Right kidney (tissue), 9 donors: ENCODE measurements around the gene ING2.
"Not testable (repeated sequence)": the region's sequence is repeated elsewhere in the genome, so short reads cannot be mapped to it uniquely, and the experiment has no call there.

ENCODE experiments used
- DNase-seq: peaks from one replicate; pipeline ENCODE4 v3.0.0-alpha.2; 2016
- long read RNA-seq, 8 donors: transcript quantifications; one replicate each; lab custom pipeline, GENCODE V29; 2026

ING2 gene
- long read RNA-seq, donor 1, transcript ING2-202 (2 exons, 599 nt) = minor isoform, 10 of 31 reads
- long read RNA-seq, donor 1, transcript ING2-201 (2 exons, 1,189 nt) = major isoform, 21 of 31 reads
- long read RNA-seq, donor 1, partial matches to known transcripts = 0 of 31 reads
- long read RNA-seq, donor 1, other reads (novel, unspliced or antisense) = 0 of 31 reads
- long read RNA-seq, donor 2, transcript ING2-201 (2 exons, 1,189 nt) = major isoform, 7 of 10 reads
- long read RNA-seq, donor 2, partial matches to known transcripts = 0 of 10 reads
- long read RNA-seq, donor 2, other reads (novel, unspliced or antisense) = 0 of 10 reads
- long read RNA-seq, donor 3, transcript ING2-201 (2 exons, 1,189 nt) = major isoform, 15 of 22 reads
- long read RNA-seq, donor 3, partial matches to known transcripts = 5 of 22 reads
- long read RNA-seq, donor 3, other reads (novel, unspliced or antisense) = 0 of 22 reads
- long read RNA-seq, donor 4, transcript ING2-201 (2 exons, 1,189 nt) = major isoform, 18 of 32 reads
- long read RNA-seq, donor 4, transcript ING2-202 (2 exons, 599 nt) = minor isoform, 14 of 32 reads
- long read RNA-seq, donor 4, partial matches to known transcripts = 0 of 32 reads
- long read RNA-seq, donor 4, other reads (novel, unspliced or antisense) = 0 of 32 reads
- long read RNA-seq, donor 5, transcript ING2-202 (2 exons, 599 nt) = minor isoform, 10 of 27 reads
- long read RNA-seq, donor 5, transcript ING2-201 (2 exons, 1,189 nt) = major isoform, 17 of 27 reads
- long read RNA-seq, donor 5, partial matches to known transcripts = 0 of 27 reads
- long read RNA-seq, donor 5, other reads (novel, unspliced or antisense) = 0 of 27 reads
- long read RNA-seq, donor 6, transcript ING2-201 (2 exons, 1,189 nt) = major isoform, 14 of 23 reads
- long read RNA-seq, donor 6, partial matches to known transcripts = 6 of 23 reads
- long read RNA-seq, donor 6, other reads (novel, unspliced or antisense) = 0 of 23 reads
- long read RNA-seq, donor 7, transcript ING2-202 (2 exons, 599 nt) = minor isoform, 9 of 42 reads
- long read RNA-seq, donor 7, transcript ING2-201 (2 exons, 1,189 nt) = major isoform, 33 of 42 reads
- long read RNA-seq, donor 7, partial matches to known transcripts = 0 of 42 reads
- long read RNA-seq, donor 7, other reads (novel, unspliced or antisense) = 0 of 42 reads
- long read RNA-seq, donor 8, transcript ING2-202 (2 exons, 599 nt) = minor isoform, 5 of 19 reads
- long read RNA-seq, donor 8, transcript ING2-201 (2 exons, 1,189 nt) = major isoform, 14 of 19 reads
- long read RNA-seq, donor 8, partial matches to known transcripts = 0 of 19 reads
- long read RNA-seq, donor 8, other reads (novel, unspliced or antisense) = 0 of 19 reads

DNA sequence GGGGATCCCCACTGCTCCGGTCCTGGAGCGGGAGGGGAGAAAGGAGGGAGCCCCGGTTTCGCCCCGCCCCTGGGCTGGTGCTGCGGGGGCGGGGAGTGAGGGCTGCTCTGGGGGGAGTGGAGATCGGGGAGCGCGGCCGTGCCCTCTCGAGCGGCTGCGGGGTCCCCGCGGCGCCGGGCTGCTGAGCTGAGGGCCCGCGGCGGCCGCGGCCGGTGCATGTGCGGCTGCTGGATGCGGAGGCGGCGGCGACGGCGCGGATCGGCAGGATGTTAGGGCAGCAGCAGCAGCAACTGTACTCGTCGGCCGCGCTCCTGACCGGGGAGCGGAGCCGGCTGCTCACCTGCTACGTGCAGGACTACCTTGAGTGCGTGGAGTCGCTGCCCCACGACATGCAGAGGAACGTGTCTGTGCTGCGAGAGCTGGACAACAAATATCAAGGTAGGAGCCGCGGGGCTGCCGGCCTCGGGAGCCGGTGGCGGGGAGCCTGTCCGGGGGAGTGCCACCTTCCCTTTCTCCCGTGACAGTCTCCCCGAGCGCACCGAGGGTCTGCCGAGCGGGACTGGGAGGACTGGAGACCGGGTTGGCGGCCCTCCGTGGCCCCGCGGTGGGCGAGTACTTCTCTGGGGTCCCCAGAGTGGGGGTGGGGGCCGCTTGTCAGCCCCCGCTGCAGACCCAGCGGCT, at the start of gene ING2:
ING2 (plus strand) TSS at position 129 of the 681 bp plus-strand sequence; CDS start at position 267, 138 bp downstream.
- DNase-seq = peak; percentile 93

DNA sequence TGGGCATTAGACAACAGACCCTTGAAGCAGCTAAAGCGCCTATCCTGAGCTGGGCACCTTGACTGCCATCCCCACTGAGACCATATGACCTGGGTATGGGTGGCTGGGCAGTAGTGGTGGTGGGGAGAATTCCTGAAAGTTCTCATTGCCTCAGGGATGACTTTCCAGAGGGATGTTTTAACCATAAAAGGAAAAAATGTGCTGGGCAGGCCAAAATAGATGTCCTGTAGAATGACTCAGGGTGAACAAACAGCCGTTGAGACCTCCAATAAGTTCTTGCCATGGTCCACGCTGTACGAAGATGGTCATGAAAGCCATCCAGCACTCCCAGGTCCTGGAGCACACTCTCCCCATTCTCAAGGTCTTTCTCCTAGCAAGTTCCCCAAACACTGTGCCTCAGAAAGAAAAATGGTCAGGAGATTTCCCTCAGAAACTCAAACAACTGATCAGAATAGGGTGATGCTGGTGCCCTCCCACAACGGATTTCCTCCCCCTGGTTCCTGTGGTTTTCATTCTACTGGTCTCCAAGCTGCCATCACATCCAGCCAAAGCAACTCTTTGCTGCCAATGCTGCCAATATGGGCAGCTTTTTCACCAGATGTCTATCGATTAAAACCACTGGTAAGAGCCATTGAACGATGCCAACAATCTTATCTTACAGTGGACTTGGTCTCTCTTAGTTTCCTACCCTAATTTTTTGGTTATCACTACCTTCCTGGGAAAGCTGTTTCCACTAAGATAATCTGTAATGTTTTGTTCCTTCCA, 49.2 kb upstream of the ING2 start:
- DNase-seq = no peak

DNA sequence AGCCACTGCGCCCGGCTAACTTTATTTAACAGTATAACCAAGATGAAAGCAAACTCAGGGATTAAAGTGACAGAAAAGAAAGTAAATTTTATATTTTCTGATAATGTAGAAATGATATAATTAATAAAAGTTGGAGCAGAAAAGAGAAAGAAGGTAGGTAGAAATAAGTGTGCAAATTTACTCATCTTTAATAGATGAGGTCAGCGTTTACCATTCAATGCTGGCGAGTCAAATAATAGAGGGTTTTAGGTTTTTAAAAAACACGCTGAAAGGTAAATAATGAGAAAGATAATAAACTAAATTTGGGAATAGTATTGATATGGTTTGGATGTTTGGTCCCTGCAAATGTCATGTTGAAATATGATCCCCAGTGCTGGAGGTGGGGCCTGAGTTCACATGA, 46.9 kb upstream of the ING2 start:
- DNase-seq = no peak

DNA sequence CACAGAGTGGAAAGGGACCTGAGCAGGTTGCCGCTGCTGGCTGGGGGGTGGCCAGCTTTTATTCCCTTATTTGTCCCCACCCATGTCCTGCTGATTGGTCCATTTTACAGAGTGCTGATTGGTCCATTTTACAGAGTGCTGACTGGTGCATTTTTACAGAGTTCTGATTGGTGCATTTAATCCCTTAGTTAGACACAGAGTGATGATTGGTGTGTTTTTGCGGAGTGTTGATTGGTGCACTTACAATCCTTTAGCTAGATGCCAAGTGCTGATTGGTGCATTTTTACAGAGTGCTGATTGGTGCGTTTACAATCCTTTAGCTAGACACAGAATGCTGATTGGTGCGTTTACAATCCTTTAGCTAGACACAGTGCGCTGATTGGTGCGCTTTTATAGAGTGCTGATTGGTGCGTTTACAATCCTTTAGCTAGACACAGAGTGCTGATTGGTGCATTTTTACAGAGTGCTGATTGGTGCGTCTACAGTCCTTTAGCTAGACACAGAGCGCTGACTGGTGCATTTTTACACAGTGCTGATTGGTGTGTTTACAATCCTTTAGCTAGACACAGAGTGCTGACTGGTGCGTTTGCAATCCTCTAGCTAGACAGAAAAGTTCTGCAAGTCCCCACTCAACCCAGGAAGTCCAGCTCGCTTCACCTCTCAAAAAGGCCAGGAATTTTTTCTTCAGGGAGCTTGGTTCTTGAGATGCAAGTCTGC, 40.8 kb upstream of the ING2 start:
- not testable (repeated sequence) for DNase-seq

- not testable (repeated sequence) for DNase-seq
Observed at GRCh38 chr4:183465879-183466278, 39.0 kb upstream of the ING2 start.

DNA sequence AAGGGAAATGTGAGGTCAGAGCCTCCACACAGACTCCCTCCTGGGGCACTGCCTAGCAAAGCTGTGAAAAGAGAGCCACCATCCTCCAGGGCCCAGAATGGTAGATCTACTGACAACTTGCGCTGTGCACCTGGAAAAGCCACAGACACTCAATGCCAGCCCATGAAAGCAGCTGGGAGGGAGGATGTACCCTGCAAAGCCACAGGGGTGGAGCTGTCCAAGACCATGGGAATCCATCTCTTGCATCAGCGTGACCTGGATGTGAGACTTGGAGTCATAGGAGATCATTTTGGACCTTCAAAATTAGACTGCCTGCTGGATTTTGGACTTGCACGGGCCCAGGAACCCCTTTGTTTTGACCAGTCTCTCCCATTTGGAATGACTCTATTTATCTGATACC, 37.6 kb upstream of the ING2 start:
- no peak for DNase-seq

GRCh38 chr4:183468210-183469095, 36.4 kb upstream of the ING2 start:
- DNase-seq = no peak

GRCh38 chr4:183469285-183469684, 35.6 kb upstream of the ING2 start:
- DNase-seq = no peak

- no peak for DNase-seq
Observed at GRCh38 chr4:183469936-183470335, 34.9 kb upstream of the ING2 start.

- DNase-seq = no peak
Observed at GRCh38 chr4:183470821-183471220, 34.0 kb upstream of the ING2 start.

- DNase-seq = peak; percentile 44
Observed at GRCh38 chr4:183471946-183472708, 32.7 kb upstream of the ING2 start.

GRCh38 chr4:183478123-183478522, 26.7 kb upstream of the ING2 start:
- DNase-seq = no peak

DNA sequence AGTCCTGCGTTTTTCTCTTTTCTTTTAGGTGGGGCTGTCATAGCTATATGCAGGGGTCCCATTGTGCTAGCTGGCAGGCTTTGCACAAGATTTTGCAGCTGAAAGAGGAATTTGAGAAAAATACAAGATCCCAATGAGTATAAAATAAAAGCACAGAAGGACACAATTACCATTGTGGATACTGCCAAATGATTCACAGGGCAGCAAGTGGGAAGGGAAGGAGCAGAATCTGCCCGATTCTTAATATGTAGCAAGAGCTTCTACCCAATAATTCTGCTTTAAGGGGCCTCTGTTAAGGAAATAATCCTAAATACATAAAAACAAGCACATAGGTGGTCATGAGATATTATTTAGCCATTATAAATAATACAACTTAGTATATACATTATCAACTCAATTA, 25.9 kb upstream of the ING2 start:
- DNase-seq = no peak

GRCh38 chr4:183482515-183483095, 22.3 kb upstream of the ING2 start:
- not testable (repeated sequence) for DNase-seq

DNA sequence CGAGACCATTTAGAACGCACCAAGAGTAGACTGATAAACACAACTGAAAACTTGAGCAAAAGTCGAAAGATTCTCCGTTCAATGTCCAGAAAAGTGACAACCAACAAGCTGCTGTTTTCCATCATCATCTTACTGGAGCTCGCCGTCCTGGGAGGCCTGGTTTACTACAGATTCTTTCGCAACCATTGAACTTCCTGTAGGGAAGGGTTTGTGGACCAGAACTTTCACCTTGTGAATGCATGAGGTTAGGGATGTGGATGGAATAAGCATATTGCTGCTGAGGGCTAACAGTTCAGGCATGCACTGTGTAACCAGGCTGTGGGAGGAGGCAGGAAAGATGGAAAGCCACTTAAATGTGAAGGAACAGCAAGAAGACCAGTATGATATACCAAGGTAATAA, 20.9 kb upstream of the ING2 start:
- no peak for DNase-seq

- DNase-seq = no peak
Observed at GRCh38 chr4:183485411-183486160, 19.3 kb upstream of the ING2 start.

GRCh38 chr4:183492791-183493222, 12.1 kb upstream of the ING2 start:
- DNase-seq = no peak
